Upper lobe of left lung (tissue), 6 donors: ENCODE results near the gene CRIP1. TPM values are rescaled to one million over a fixed set of nuclear protein-coding genes. Genes with fewer than 3 reads are reported as not detected.

Experiments
- ATAC-seq, 2 donors: fragments of 200-7000 bp; cut with Tn5 transposase; one replicate each; pipeline ENCODE4 v1.9.1; 2022; ENCODE audit warnings: mild to moderate bottlenecking in 2 of 2, moderate library complexity in 2 of 2; ENCODE audit not compliant: low FRiP score in 2 of 2
- DNase-seq, 2 donors: peaks; one replicate each; pipeline ENCODE4 v3.0.0-alpha.2; 2019 to 2020
- H3K27ac ChIP-seq, 4 donors: fragments of 200-600 bp; sonication (generic); one replicate each; pipeline ENCODE4 v1.5.1; 2016 to 2019
- H3K27me3 ChIP-seq, 4 donors: fragments of 200-600 bp; sonication (generic); one replicate each; pipeline ENCODE4 v1.5.1; 2017 to 2019
- H3K36me3 ChIP-seq, 4 donors: fragments of 200-600 bp; sonication (generic); one replicate each; pipeline ENCODE4 v1.5.1; 2016 to 2019
- H3K4me1 ChIP-seq, 4 donors: fragments of 200-600 bp; sonication (generic); one replicate each; pipeline ENCODE4 v1.5.1; 2018 to 2019
- H3K4me3 ChIP-seq, 4 donors: fragments of 200-600 bp; sonication (generic); one replicate each; pipeline ENCODE4 v1.5.1; 2017 to 2019; ENCODE audit warnings: mild to moderate bottlenecking in 2 of 4, moderate library complexity in 1 of 4
- H3K9me3 ChIP-seq, 4 donors: fragments of 200-600 bp; sonication (generic); one replicate each; pipeline ENCODE4 v1.5.1; 2018 to 2019
- CTCF ChIP-seq, 6 experiments: fragments of 450-650 bp in 4 of 6; fragments of 200-600 bp in 2 of 6; sonication (generic) in 2 of 6; IDR thresholded peaks; one replicate each; pipeline ENCODE4 v1.5.1; 2016 to 2019; ENCODE audit warnings: antibody characterized with exemption in 6 of 6
- EP300 ChIP-seq, 4 donors: sonication (generic); formaldehyde crosslinking; IDR thresholded peaks; one replicate each; pipeline ENCODE4 v1.5.1; 2017; ENCODE audit warnings: antibody characterized with exemption in 4 of 4, control low read depth in 2 of 4
- POLR2A ChIP-seq, 4 donors: fragments of 450-650 bp; IDR thresholded peaks; one replicate each; pipeline ENCODE4 v1.5.1; 2016 to 2017; ENCODE audit warnings: antibody characterized with exemption in 4 of 4, mild to moderate bottlenecking in 2 of 4
- POLR2AphosphoS5 ChIP-seq, 2 donors: sonication (generic); formaldehyde crosslinking; IDR thresholded peaks; one replicate each; pipeline ENCODE4 v1.5.1; 2017; ENCODE audit warnings: antibody characterized with exemption in 2 of 2
- WGBS, 2 donors: methylation state at CpG; one replicate each; pipeline ENCODE4 v1.1.5; 2017 to 2018; 5-methylcytosine and 5-hydroxymethylcytosine counted together
- total RNA-seq, 6 donors: library from RNA; depleted of rRNA in 4 of 6; stranded (reverse); fragments of >200 nt in 4 of 6; gene quantifications; one replicate each; pipeline versions ENCODE4 v1.1.0 to v1.2.1, GENCODE V29; 2016 to 2021
- donor health status: DM: no; HTN: no; CAD: no; lungs with moderate emphysema.
- donor health status: DM: no; HTN: yes; CAD: no; lungs with severe emphysema.

Gene CRIP1
- total RNA-seq, 6 donors from 2014 or later: 26.2 to 425 (median 200) TPM

GRCh38 chr14:105528586-105529318, 42.1 kb downstream of the CRIP1 start:
- Histone ChIP-seq H3K9me3 (no peaks in the 10 kb centered on the region), H3K27ac (peak overlapping the region in 2 of 4 donors; percentile 68 to 73), H3K27me3 (peaks cover 0 to 35% (median 19%) of the 10 kb centered on the region in 4 donors), H3K36me3 (no peaks in the 10 kb centered on the region), H3K4me3 (peak overlapping the region; percentile 41 to 80 (median 65)), H3K4me1 (peaks cover 34 to 47% (median 38%) of the 10 kb centered on the region in 4 donors)
- no peak for TF ChIP-seq EP300 (IDR thresholded peaks at IDR 0.05)
- ATAC-seq (no peak), DNase-seq (peak in 1 of 2 donors; percentile 89)
- 23% methylated on average over 42 of the region's 89 CpGs; no CpG with 5 or more reads in 1 of the 2 donors for WGBS, 2 donors

GRCh38 chr14:105529319-105529568, 42.6 kb downstream of the CRIP1 start:
- H3K27ac ChIP-seq: no peak overlapping the region
- H3K9me3 ChIP-seq: no peaks in the 10 kb centered on the region
- no peaks in the 10 kb centered on the region for H3K36me3 ChIP-seq
- ATAC-seq (no peak), DNase-seq (no peak)
- 16 to 100% methylated on average over 1 to 5 of the region's 24 CpGs for WGBS, 2 donors
- peak overlapping the region in 3 of 4 donors; percentile 41 to 80 (median 65) for H3K4me3 ChIP-seq
- peaks cover 34 to 47% (median 38%) of the 10 kb centered on the region in 4 donors for H3K4me1 ChIP-seq
- TF ChIP-seq EP300 (IDR thresholded peaks at IDR 0.05) (no peak), POLR2AphosphoS5 (IDR thresholded peaks at IDR 0.05) (no peak), CTCF (IDR thresholded peaks at IDR 0.05) (no peak), POLR2A (IDR thresholded peaks at IDR 0.05) (no peak)
- H3K27me3 ChIP-seq: peaks cover 0 to 35% (median 19%) of the 10 kb centered on the region in 4 donors

DNA sequence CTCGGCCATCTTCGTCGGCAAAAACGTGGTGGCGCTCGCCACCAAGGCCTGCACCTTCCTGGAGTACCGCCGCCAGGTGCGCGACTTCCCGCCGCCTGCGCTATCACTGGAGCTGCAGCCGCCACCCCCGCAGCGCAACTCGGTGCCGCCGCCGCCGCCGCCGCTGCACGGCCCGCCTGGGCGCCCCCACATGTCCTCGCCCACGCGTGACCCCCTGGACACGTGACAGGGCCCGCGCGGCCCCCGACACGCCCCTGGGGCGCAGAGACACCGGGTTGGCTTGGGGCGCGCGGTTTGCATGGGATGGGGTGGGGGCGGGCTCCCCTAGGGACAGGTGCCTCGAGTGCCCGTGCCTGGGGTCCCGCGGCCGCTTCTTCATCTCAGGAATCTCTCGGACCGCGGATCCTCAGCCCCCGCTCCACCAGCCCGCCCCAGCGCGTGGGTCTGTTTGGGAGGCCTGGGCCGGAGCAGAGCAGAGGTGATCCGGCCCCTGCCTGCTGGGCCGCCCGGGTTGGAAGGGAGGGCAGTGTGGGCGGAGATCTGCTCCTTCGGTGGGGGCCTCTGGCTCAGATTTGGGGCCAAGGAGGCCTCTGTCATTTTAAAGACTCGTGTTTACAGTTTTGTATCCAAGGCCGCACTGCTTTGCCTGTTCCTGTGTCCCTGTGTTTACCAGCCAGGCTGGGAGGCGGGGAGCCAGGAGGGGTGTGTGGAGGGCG, 43.0 kb downstream of the CRIP1 start:
- H3K36me3 ChIP-seq: no peaks in the 10 kb centered on the region
- TF ChIP-seq EP300 (IDR thresholded peaks at IDR 0.05) (no peak), POLR2AphosphoS5 (IDR thresholded peaks at IDR 0.05) (no peak), POLR2A (IDR thresholded peaks at IDR 0.05) (no peak), CTCF (IDR thresholded peaks at IDR 0.05) (no peak)
- DNase-seq: peak in 1 of 2 donors; percentile 87
- H3K9me3 ChIP-seq: no peaks in the 10 kb centered on the region
- peaks cover 0 to 35% (median 19%) of the 10 kb centered on the region in 4 donors for H3K27me3 ChIP-seq
- no peak for ATAC-seq
- peaks cover 34 to 47% (median 38%) of the 10 kb centered on the region in 4 donors for H3K4me1 ChIP-seq
- WGBS, 2 donors: 45 to 55% methylated on average over 7 to 54 of the region's 63 CpGs
- H3K27ac ChIP-seq: peak overlapping the region in 1 of 4 donors; percentile 71
- H3K4me3 ChIP-seq: peak overlapping the region in 3 of 4 donors; percentile 41 to 80 (median 65)

GRCh38 chr14:105530285-105531087, 43.8 kb downstream of the CRIP1 start:
- TF ChIP-seq POLR2AphosphoS5 (IDR thresholded peaks at IDR 0.05): no peak
- Histone ChIP-seq H3K27ac (peak overlapping the region in 1 of 4 donors; percentile 71), H3K36me3 (no peaks in the 10 kb centered on the region), H3K27me3 (peaks cover 0 to 35% (median 19%) of the 10 kb centered on the region in 4 donors), H3K4me3 (peak overlapping the region in 2 of 4 donors; percentile 41 to 80), H3K4me1 (peaks cover 34 to 47% (median 38%) of the 10 kb centered on the region in 4 donors), H3K9me3 (no peaks in the 10 kb centered on the region)
- peak in 1 of 2 donors; percentile 65 for DNase-seq
- no peak for ATAC-seq
- 66 to 78% methylated on average over 10 to 16 of the region's 19 CpGs for WGBS, 2 donors

- 90 to 96% methylated on average over 26 to 29 of the region's 30 CpGs for WGBS, 2 donors
- peaks cover 0 to 31% (median 17%) of the 10 kb centered on the region in 4 donors for H3K27me3 ChIP-seq
These were observed 44.6 kb downstream of the CRIP1 start for GRCh38 chr14:105531088-105531893.

More at GRCh38 chr14:105531088-105531893, 44.6 kb downstream of the CRIP1 start:
- Histone ChIP-seq H3K36me3 (no peaks in the 10 kb centered on the region), H3K4me3 (no peak overlapping the region), H3K27ac (no peak overlapping the region), H3K4me1 (peaks cover 30 to 40% (median 34%) of the 10 kb centered on the region in 4 donors), H3K9me3 (no peaks in the 10 kb centered on the region)
- ATAC-seq (no peak), DNase-seq (peak in 1 of 2 donors; percentile 79)
- TF ChIP-seq CTCF (IDR thresholded peaks at IDR 0.05) (no peak), EP300 (IDR thresholded peaks at IDR 0.05) (no peak), POLR2A (IDR thresholded peaks at IDR 0.05) (no peak), POLR2AphosphoS5 (IDR thresholded peaks at IDR 0.05) (no peak)
